HepG2 (cell line): ENCODE measurements around the gene NDUFB10. TPM values are rescaled to one million over a fixed set of nuclear protein-coding genes. Genes with fewer than 3 reads are reported as not detected.

Experiments
- ATAC-seq: fragments of 200-7000 bp; cut with Tn5 transposase; 3 replicates; pipeline ENCODE4 v1.9.1; 2020; ENCODE audit warnings: mild to moderate bottlenecking, moderate library complexity
- BruUV-seq: library from RNA; stranded (reverse); fragments of 400-500 nt; replicated peaks from 2 replicates; lab custom pipeline; 2021; lab: Mats Ljungman, UMichigan
- CTCF ChIA-PET: fragments of 300-600 bp; formaldehyde crosslinking; extraction: SDS; loops from one replicate; lab custom pipeline; 2021; ENCODE audit warnings: low total read pairs, inconsistent platforms, low intra/inter-chr PET ratio; lab: Yijun Ruan, JAX
- POLR2A ChIA-PET: fragments of 350-600 bp; sonication (Branson Sonifier 250); formaldehyde crosslinking; loops from one replicate; lab custom pipeline; 2020; ENCODE audit warnings: antibody characterized with exemption, inconsistent platforms; lab: Yijun Ruan, JAX
- DNase-seq: peaks from one replicate; pipeline ENCODE4 v3.0.0-alpha.2; 2015; ENCODE audit warnings: low spot score
- FAIRE-seq: peaks from 3 replicates; lab custom pipeline; 2011; peaks lifted over from hg19 to GRCh38; lab: Jason Lieb, UNC
- H2AFZ ChIP-seq: one replicate; pipeline ENCODE4 v1.6.1; 2011; ENCODE audit warnings: low read length, inconsistent platforms
- H3K27ac ChIP-seq: fragments of 300-600 bp; 3 replicates; pipeline ENCODE4 v1.8.0; 2011; ENCODE audit warnings: mixed run types, mild to moderate bottlenecking, mixed read lengths, low read length, inconsistent platforms; ENCODE audit not compliant: insufficient read depth; ENCODE audit errors: extremely low read length
- H3K27me3 ChIP-seq, 2 experiments: fragments of 200-600 bp in 1 of 2; 2 replicates in 1 of 2; 3 replicates in 1 of 2; pipeline versions ENCODE4 v1.6.0 to v1.8.0; 2011; ENCODE audit warnings: low read length in 2 of 2, mild to moderate bottlenecking in 2 of 2, moderate library complexity in 2 of 2, inconsistent platforms in 1 of 2; ENCODE audit not compliant: insufficient read depth in 2 of 2, control insufficient read depth in 1 of 2
- H3K36me3 ChIP-seq, 2 experiments: fragments of 200-600 bp in 1 of 2; replicated peaks in 1 of 2; 2 replicates in 1 of 2; 3 replicates in 1 of 2; pipeline versions ENCODE4 v1.5.1 to v1.8.0; 2011; ENCODE audit warnings: low read length in 2 of 2, inconsistent platforms in 1 of 2; ENCODE audit not compliant: insufficient read depth in 2 of 2, control insufficient read depth in 1 of 2
- H3K4me1 ChIP-seq: 2 replicates; pipeline ENCODE4 v1.5.1; 2012; ENCODE audit warnings: low read length, inconsistent platforms; ENCODE audit not compliant: insufficient read depth
- H3K4me2 ChIP-seq: 2 replicates; pipeline ENCODE4 v1.6.0; 2011; ENCODE audit warnings: low read depth, low read length, inconsistent platforms
- H3K4me3 ChIP-seq, 3 experiments: fragments of 200-600 bp in 1 of 3; sonication (generic), shearing (Covaris generic) in 1 of 3; replicated peaks in 1 of 3; 2 replicates each; pipeline ENCODE4 v1.5.1; 2011 to 2016; ENCODE audit warnings: low read length in 3 of 3, inconsistent platforms in 2 of 3, low read depth in 2 of 3, mild to moderate bottlenecking in 2 of 3, control low read depth in 1 of 3, mixed read lengths in 1 of 3; ENCODE audit not compliant: insufficient read depth in 1 of 3
- H3K79me2 ChIP-seq: one replicate; pipeline ENCODE4 v1.6.1; 2011; ENCODE audit warnings: low read length, inconsistent platforms; ENCODE audit not compliant: insufficient read depth
- H3K9ac ChIP-seq: 2 replicates; pipeline ENCODE4 v1.6.0; 2011; ENCODE audit warnings: mild to moderate bottlenecking, low read depth, low read length, inconsistent platforms; ENCODE audit not compliant: insufficient read depth
- H3K9me3 ChIP-seq: 2 replicates; pipeline ENCODE4 v1.5.1; 2012; ENCODE audit warnings: mild to moderate bottlenecking, low read length
- H4K20me1 ChIP-seq: 2 replicates; pipeline ENCODE4 v1.6.0; 2011; ENCODE audit warnings: inconsistent platforms, mild to moderate bottlenecking, low read length, moderate library complexity; ENCODE audit not compliant: insufficient read depth
- HCFC1 ChIP-seq: fragments of 150-350 bp; IDR thresholded peaks from 2 replicates; pipeline ENCODE4 v1.6.1; 2014; ENCODE audit warnings: low read depth, low read length
- MAZ ChIP-seq, 2 experiments: sonication (generic) in 1 of 2; formaldehyde crosslinking in 1 of 2; IDR thresholded peaks; 2 replicates each; pipeline versions ENCODE4 v1.5.0 to v1.6.1; 2012 to 2020; ENCODE audit warnings: low read depth in 2 of 2, mild to moderate bottlenecking in 2 of 2, borderline replicate concordance in 1 of 2, improper control_type of control experiment in 1 of 2, low read length in 1 of 2, missing genetic modification reagents in 1 of 2, moderate library complexity in 1 of 2
- MEIS1 ChIP-seq: sonication (generic); formaldehyde crosslinking; IDR thresholded peaks from 2 replicates; pipeline ENCODE4 v1.9.0; 2021; ENCODE audit warnings: mild to moderate bottlenecking, missing genetic modification reagents, moderate library complexity, borderline replicate concordance
- NCOA2 ChIP-seq: sonication (generic); formaldehyde crosslinking; IDR thresholded peaks from 2 replicates; pipeline ENCODE4 v1.8.0; 2022; ENCODE audit warnings: inconsistent platforms
- ZNF335 ChIP-seq: sonication (generic); formaldehyde crosslinking; IDR thresholded peaks from 2 replicates; pipeline ENCODE4 v1.4.0; 2020; ENCODE audit warnings: missing genetic modification reagents
- ZNF33B ChIP-seq: sonication (generic); formaldehyde crosslinking; IDR thresholded peaks from 2 replicates; pipeline ENCODE4 v1.5.1; 2020; ENCODE audit warnings: mild to moderate bottlenecking, missing genetic modification reagents
- WGBS: methylation state at CpG from one replicate; pipeline ENCODE4 v1.1.6; 2017; ENCODE audit warnings: low lambda C conversion rate; 5-methylcytosine and 5-hydroxymethylcytosine counted together
- in situ Hi-C: cut with HindIII; loops from 2 replicates; pipeline ENCODE4 v1.10.0; 2017; ENCODE audit warnings: low pct_unique_long_range_greater_than_20kb; ENCODE audit not compliant: extremely low pct_ligation_motif_present
- intact Hi-C: fragments of 100-400 bp; cut with micrococcal nuclease; formaldehyde crosslinking; loops from one replicate; pipeline ENCODE4 v1.10.0; 2022; ENCODE audit not compliant: unreplicated experiment
- polyA plus RNA-seq, 8 experiments: library from polyadenylated mRNA; depleted of rRNA in 3 of 8; stranded (reverse) in 7 of 8; unstranded in 1 of 8; fragments of >200 nt; fragmentation: Illumina TruSeq in 4 of 8; extraction: Trizol in 4 of 8; gene quantifications; 2 replicates each; pipeline versions ENCODE4 v1.2.1 to v1.2.3, GENCODE V29; 2011 to 2016; ENCODE audit warnings: low read depth in 4 of 8, missing spikeins in 1 of 8, mixed read lengths in 1 of 8; ENCODE audit not compliant: insufficient read depth in 1 of 8
- total RNA-seq, 5 experiments: library from RNA; depleted of rRNA; stranded (reverse); fragments of >200 nt; fragmentation: Illumina TruSeq; extraction: Trizol; gene quantifications; 2 replicates each; pipeline ENCODE4 v1.2.3, GENCODE V29; 2016; ENCODE audit warnings: low read depth in 1 of 5
- TF ChIP-seq, protein P1 (sequence below): sonication (generic); formaldehyde crosslinking; IDR thresholded peaks from 2 replicates; pipeline ENCODE4 v1.4.0; 2020; ENCODE audit warnings: missing genetic modification reagents, borderline replicate concordance
- TF ChIP-seq, protein P2 (sequence below): IDR thresholded peaks from 2 replicates; pipeline ENCODE4 v1.6.1; 2012; ENCODE audit warnings: low read depth, low read length, improper control_type of control experiment
- TF ChIP-seq, protein P3 (sequence below): sonication (generic); formaldehyde crosslinking; IDR thresholded peaks from 2 replicates; pipeline ENCODE4 v1.4.0; 2020; ENCODE audit warnings: missing genetic modification reagents, borderline replicate concordance
- TF ChIP-seq, protein P4 (sequence below): sonication (generic); formaldehyde crosslinking; IDR thresholded peaks from 2 replicates; pipeline ENCODE4 v1.8.0; 2022; ENCODE audit warnings: missing genetic modification reagents, mild to moderate bottlenecking, inconsistent platforms, borderline replicate concordance

The NDUFB10 gene
- total and polyA plus RNA-seq, 2 of the 13 experiments (the other 11 are each of a cell fraction or from before 2014, with no cell fraction given) = 68.6 to 157 TPM

DNA sequence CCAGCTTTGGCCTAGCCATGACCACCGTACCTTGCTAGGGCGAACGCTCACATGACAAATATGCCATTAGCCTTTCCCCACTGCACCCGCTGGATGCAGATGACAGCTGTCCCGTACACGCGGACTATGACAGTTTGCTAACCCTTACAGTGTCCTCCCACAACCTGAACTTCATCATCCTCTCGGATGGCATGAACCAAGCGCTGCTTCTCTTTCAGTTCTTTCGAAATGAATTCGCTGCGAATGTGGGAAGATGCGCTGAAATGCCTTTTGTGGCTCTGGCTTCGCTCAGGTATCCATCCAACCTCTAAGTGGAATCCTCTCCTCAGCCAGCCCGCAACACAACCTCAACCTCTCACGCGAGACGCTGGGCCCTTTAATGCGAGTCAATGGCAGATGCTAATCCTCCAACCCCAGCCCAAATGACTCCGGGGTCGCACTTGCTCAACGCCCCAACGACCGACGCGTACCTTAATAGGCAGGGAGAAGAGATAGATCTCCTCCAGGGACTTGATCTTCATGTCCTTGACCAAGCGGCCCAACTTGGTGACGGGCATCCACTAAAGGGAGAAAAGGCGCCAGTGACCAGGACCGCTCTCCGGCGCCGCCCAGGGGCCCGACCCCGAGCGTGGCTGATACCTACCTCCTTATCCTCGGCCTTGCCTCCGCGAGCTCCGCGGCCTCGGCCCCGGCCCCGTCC is 4.6 kb downstream of the NDUFB10 start:
- POLR2A ChIA-PET = interaction anchor here (0.5 to 7.4 kb wide), 48 partner anchors 8 to 288 kb away, joined by 3 to 139 read pairs (median 8); partner anchors contain the start of genes ECI1, EME2, FAHD1 and GFER
- TF ChIP-seq MAZ (IDR thresholded peaks at IDR 0.05; ENCODE audit: borderline replicate concordance, low read depth, low read length) (no peak), MAZ (CRISPR knock-in tag; IDR thresholded peaks at IDR 0.05; ENCODE audit: low read depth) (peak; percentile 31; the same call in 1 of the 2 replicates), HCFC1 (no peak), MEIS1 (CRISPR knock-in tag) (no peak), NCOA2 (no peak), ZNF33B (CRISPR knock-in tag) (no peak), ZNF335 (CRISPR knock-in tag) (0 out of 2 replicates have a peak, but pooled peaks have one; percentile 2)
- TF ChIP-seq, protein P1, sequence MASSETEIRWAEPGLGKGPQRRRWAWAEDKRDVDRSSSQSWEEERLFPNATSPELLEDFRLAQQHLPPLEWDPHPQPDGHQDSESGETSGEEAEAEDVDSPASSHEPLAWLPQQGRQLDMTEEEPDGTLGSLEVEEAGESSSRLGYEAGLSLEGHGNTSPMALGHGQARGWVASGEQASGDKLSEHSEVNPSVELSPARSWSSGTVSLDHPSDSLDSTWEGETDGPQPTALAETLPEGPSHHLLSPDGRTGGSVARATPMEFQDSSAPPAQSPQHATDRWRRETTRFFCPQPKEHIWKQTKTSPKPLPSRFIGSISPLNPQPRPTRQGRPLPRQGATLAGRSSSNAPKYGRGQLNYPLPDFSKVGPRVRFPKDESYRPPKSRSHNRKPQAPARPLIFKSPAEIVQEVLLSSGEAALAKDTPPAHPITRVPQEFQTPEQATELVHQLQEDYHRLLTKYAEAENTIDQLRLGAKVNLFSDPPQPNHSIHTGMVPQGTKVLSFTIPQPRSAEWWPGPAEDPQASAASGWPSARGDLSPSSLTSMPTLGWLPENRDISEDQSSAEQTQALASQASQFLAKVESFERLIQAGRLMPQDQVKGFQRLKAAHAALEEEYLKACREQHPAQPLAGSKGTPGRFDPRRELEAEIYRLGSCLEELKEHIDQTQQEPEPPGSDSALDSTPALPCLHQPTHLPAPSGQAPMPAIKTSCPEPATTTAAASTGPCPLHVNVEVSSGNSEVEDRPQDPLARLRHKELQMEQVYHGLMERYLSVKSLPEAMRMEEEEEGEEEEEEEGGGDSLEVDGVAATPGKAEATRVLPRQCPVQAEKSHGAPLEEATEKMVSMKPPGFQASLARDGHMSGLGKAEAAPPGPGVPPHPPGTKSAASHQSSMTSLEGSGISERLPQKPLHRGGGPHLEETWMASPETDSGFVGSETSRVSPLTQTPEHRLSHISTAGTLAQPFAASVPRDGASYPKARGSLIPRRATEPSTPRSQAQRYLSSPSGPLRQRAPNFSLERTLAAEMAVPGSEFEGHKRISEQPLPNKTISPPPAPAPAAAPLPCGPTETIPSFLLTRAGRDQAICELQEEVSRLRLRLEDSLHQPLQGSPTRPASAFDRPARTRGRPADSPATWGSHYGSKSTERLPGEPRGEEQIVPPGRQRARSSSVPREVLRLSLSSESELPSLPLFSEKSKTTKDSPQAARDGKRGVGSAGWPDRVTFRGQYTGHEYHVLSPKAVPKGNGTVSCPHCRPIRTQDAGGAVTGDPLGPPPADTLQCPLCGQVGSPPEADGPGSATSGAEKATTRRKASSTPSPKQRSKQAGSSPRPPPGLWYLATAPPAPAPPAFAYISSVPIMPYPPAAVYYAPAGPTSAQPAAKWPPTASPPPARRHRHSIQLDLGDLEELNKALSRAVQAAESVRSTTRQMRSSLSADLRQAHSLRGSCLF = no peak
- TF ChIP-seq, protein P2, sequence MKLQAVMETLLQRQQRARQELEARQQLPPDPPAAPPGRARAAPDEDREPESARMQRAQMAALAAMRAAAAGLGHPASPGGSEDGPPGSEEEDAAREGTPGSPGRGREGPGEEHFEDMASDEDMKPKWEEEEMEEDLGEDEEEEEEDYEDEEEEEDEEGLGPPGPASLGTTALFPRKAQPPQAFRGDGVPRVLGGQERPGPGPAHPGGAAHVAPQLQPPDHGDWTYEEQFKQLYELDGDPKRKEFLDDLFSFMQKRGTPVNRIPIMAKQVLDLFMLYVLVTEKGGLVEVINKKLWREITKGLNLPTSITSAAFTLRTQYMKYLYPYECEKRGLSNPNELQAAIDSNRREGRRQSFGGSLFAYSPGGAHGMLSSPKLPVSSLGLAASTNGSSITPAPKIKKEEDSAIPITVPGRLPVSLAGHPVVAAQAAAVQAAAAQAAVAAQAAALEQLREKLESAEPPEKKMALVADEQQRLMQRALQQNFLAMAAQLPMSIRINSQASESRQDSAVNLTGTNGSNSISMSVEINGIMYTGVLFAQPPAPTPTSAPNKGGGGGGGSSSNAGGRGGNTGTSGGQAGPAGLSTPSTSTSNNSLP = no peak
- TF ChIP-seq, protein P3, sequence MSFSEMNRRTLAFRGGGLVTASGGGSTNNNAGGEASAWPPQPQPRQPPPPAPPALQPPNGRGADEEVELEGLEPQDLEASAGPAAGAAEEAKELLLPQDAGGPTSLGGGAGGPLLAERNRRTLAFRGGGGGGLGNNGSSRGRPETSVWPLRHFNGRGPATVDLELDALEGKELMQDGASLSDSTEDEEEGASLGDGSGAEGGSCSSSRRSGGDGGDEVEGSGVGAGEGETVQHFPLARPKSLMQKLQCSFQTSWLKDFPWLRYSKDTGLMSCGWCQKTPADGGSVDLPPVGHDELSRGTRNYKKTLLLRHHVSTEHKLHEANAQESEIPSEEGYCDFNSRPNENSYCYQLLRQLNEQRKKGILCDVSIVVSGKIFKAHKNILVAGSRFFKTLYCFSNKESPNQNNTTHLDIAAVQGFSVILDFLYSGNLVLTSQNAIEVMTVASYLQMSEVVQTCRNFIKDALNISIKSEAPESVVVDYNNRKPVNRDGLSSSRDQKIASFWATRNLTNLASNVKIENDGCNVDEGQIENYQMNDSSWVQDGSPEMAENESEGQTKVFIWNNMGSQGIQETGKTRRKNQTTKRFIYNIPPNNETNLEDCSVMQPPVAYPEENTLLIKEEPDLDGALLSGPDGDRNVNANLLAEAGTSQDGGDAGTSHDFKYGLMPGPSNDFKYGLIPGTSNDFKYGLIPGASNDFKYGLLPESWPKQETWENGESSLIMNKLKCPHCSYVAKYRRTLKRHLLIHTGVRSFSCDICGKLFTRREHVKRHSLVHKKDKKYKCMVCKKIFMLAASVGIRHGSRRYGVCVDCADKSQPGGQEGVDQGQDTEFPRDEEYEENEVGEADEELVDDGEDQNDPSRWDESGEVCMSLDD (CRISPR knock-in tag) = no peak
- TF ChIP-seq, protein P4, sequence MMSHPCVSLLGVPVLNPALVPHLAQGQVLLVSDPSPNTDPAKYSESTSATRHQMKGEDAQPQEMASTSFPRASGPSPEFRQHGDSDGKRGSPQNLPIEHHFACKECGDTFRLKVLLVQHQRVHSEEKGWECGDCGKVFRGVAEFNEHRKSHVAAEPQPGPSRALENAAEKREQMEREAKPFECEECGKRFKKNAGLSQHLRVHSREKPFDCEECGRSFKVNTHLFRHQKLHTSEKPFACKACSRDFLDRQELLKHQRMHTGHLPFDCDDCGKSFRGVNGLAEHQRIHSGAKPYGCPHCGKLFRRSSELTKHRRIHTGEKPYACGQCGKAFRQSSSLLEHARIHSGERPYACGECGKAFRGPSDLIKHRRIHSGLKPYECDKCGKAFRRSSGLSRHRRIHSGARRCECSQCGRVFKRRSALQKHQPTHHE = no peak

More for the DNA sequence above, 4.6 kb downstream of the NDUFB10 start:
- CTCF ChIA-PET = no interaction called here
- H3K9me3 ChIP-seq = no peaks in the 10 kb centered on the region
- H3K9ac ChIP-seq = peak overlapping the region; percentile 92
- peaks cover 46% of the 10 kb centered on the region for H3K4me1 ChIP-seq
- BruUV-seq = no TSS peak
- H3K27me3 ChIP-seq = no peaks in the 10 kb centered on the region; a peak in 1 of 5 replicates
- intact Hi-C loops = no loop called here
- H3K4me3 ChIP-seq = peak overlapping the region; percentile 84 to 94 (median 92)
- peaks cover 34% of the 10 kb centered on the region for H4K20me1 ChIP-seq
- DNase-seq = no peak
- no peak for FAIRE-seq
- H3K27ac ChIP-seq = peak overlapping the region; percentile 88
- no peak for ATAC-seq
- H3K4me2 ChIP-seq = peak overlapping the region; percentile 94
- in situ Hi-C loops = no loop called here
- 2% methylated on average over 29 of the region's 44 CpGs for WGBS
- H3K79me2 ChIP-seq = peaks cover 43% of the 10 kb centered on the region
- H2AFZ ChIP-seq = no peak overlapping the region
- peaks cover 3 to 19% of the 10 kb centered on the region in 2 experiments; a peak in 3 of 5 replicates for H3K36me3 ChIP-seq
